ENCODE results near the gene SDK1. TPM values are rescaled to one million over a fixed set of nuclear protein-coding genes. Genes with fewer than 3 reads are reported as not detected.

SDK1 gene
- total and polyA plus RNA-seq, 2 of the 8 experiments (the other 6 are each of a cell fraction or from before 2014, with no cell fraction given), result 3.3 to 7.2 TPM

GRCh38 chr7:4057289-4057616, 756.2 kb downstream of the SDK1 start:
- H3K56ac ChIP-seq (replicated peaks; ENCODE audit: insufficient read length, low read depth, low read length), result no peak overlapping the region
- no peak for TF ChIP-seq KDM1A (IDR thresholded peaks at IDR 0.05; ENCODE audit: borderline replicate concordance, low read length)
- no peak overlapping the region for H3K4me2 ChIP-seq (ENCODE audit: insufficient read depth in 1 of 2, low read depth in 2 of 2, low read length in 2 of 2)
- no peaks in the 10 kb centered on the region for H3K4me1 ChIP-seq (replicated peaks in 1 of 4; ENCODE audit: control insufficient read depth in 3 of 4, insufficient read depth in 4 of 4, low read length in 3 of 4)
- H3K9ac ChIP-seq (replicated peaks in 1 of 4; ENCODE audit: extremely low read depth in 1 of 4, low read depth in 3 of 4, low read length in 3 of 4), result no peak overlapping the region
- H4K91ac ChIP-seq (replicated peaks; ENCODE audit: insufficient read length, low read length), result no peak overlapping the region
- H3K18ac ChIP-seq (ENCODE audit: extremely low read depth, low read length), result no peak overlapping the region; the same call in 1 of the 2 replicates
- no peak overlapping the region for H3K27ac ChIP-seq (ENCODE audit: low read depth, low read length)
- ChIA-PET CTCF (ENCODE audit: partially characterized antibody) (no interaction called here), POLR2A (ENCODE audit: partially characterized antibody) (no interaction called here)
- H3K27me3 ChIP-seq (replicated peaks in 1 of 4; ENCODE audit: control insufficient read depth in 3 of 4, extremely low read depth in 1 of 4, insufficient read depth in 3 of 4, low read length in 3 of 4), result no peaks in the 10 kb centered on the region
- FAIRE-seq (no peak), DNase-seq (ENCODE audit: low read depth in 1 of 2, low spot score in 2 of 2) (no peak)
- H3K23ac ChIP-seq (ENCODE audit: insufficient read length), result no peak overlapping the region
- no peak overlapping the region for H2BK5ac ChIP-seq (ENCODE audit: low read depth, low read length)
- H3K23me2 ChIP-seq (ENCODE audit: low read depth, low read length), result no peaks in the 10 kb centered on the region
- no peak overlapping the region for H2BK120ac ChIP-seq (replicated peaks; ENCODE audit: low read depth, low read length)
- no peaks in the 10 kb centered on the region for H4K20me1 ChIP-seq (replicated peaks in 1 of 2; ENCODE audit: control insufficient read depth in 1 of 2, insufficient read depth in 2 of 2, low read length in 2 of 2)
- H3K79me2 ChIP-seq (ENCODE audit: control insufficient read depth in 1 of 2, insufficient read depth in 2 of 2, low read length in 2 of 2), result no peaks in the 10 kb centered on the region
- 63% methylated on average over 1 of the region's 1 CpG; no CpG with 5 or more reads in 1 of the 2 experiments for WGBS, 2 experiments (ENCODE audit: extremely low coverage in 1 of 2, insufficient coverage in 1 of 2, insufficient read length in 1 of 2, insufficient replicate concordance in 2 of 2, low coverage in 1 of 2, low lambda C conversion rate in 2 of 2, missing lambda C conversion rate in 1 of 2)
- H2AFZ ChIP-seq (ENCODE audit: low read length), result no peak overlapping the region
- H3K9me3 ChIP-seq (ENCODE audit: insufficient read depth in 2 of 2, low read depth in 1 of 2, low read length in 1 of 2), result peaks cover 0 to 4% of the 10 kb centered on the region in 2 experiments; a peak in 1 of 4 replicates
- H3K4me3 ChIP-seq (ENCODE audit: extremely low read depth in 1 of 4, insufficient read depth in 2 of 4, low read depth in 3 of 4, low read length in 4 of 4), result no peak overlapping the region
- H3K79me1 ChIP-seq (ENCODE audit: low read depth, low read length), result no peaks in the 10 kb centered on the region
- H3K36me3 ChIP-seq (ENCODE audit: control insufficient read depth in 2 of 4, insufficient read depth in 4 of 4, low read length in 3 of 4), result no peaks in the 10 kb centered on the region
- peak overlapping the region; percentile 75; the same call in 1 of the 2 replicates for H2AK5ac ChIP-seq (ENCODE audit: low read depth, low read length)
- H4K8ac ChIP-seq (ENCODE audit: extremely low read depth, insufficient read depth, low read length), result peak overlapping the region; percentile 57; the same call in 1 of the 2 replicates
- no peak overlapping the region for H4K5ac ChIP-seq (ENCODE audit: insufficient read length, low read depth, low read length)
- H3K4ac ChIP-seq (replicated peaks; ENCODE audit: insufficient read length, low read depth, low read length), result no peak overlapping the region
- no peak overlapping the region for H2BK15ac ChIP-seq (ENCODE audit: low read length)
- no peak overlapping the region for H2BK12ac ChIP-seq (ENCODE audit: low read depth, low read length)
- H2BK20ac ChIP-seq (ENCODE audit: low read length), result no peak overlapping the region
- H3K14ac ChIP-seq (ENCODE audit: insufficient read length), result no peak overlapping the region
